ENCODE data around the gene RNF224.
A peak's percentile ranks its signal among the peaks of the same experiment; 100 is the strongest.
"Not testable (repeated sequence)": the region's sequence is repeated elsewhere in the genome, so short reads cannot be mapped to it uniquely, and the experiment has no call there.

Gene RNF224

DNA sequence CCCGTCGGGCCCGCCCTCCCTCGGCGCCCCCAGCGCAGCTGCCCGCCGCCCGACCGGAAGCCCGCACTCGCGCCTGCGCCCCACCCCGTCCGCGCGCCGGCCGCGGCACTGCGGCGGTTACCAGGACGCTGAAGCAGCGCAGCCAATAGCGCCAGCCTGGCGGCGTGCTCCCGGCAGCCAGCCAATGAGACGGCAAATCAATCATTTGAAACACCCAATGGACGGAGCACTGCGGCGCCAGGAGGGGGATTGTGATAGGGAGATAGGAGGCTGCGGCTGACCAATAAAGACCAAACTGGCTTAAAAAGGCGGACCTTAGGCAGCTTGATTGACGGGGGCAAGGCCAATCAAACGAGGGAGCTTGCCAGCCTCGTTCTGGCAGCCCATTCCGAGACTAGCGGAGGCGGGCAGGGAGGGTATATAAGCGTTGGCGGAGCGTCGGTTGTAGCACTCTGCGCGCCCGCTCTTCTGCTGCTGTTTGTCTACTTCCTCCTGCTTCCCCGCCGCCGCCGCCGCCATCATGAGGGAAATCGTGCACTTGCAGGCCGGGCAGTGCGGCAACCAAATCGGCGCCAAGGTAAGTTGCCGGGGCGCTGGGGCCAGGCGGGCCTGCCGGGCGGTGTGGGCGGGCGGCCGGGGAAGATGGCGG is 13.7 kb downstream of the RNF224 start, which contains the start of gene TUBB4B:
TUBB4B (plus strand) TSS at position 447 of the 649 bp plus-strand sequence; CDS start at position 521, 74 bp downstream.
- peak; percentile 97 to 98 for DNase-seq (ENCODE audit: low read depth in 2 of 2)

DNA sequence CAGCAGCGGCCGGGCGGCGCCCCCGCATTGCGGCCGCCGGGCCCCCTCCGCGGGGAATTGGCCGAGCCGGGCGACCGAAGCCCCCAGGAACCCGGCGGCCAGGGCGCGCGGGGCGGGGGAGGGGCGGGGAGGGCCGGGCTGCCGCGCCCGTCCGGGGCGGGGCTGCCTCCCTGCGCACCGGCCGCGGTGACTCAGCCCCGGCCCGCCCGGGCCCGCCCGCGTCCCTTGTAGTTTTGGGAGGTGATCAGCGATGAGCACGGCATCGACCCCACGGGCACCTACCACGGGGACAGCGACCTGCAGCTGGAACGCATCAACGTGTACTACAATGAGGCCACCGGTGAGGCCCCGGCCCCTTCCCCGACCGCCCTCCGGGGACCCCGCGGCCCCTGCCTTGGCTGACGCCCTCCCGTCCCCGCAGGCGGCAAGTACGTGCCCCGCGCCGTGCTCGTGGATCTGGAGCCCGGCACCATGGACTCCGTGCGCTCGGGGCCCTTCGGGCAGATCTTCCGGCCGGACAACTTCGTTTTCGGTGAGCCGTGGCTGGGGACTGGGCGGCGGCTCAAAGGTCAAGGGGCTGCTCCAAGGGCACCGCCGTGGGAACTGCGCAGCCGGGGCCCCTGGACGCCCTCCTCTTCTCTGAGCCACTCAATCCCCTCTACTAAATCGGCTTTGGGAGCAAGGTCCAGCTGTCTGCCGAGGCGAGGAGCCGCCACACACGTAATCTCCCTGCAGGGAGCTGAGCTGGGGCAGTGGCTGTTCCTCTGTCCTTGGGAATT is 14.4 kb downstream of the RNF224 start:
- peak; percentile 56 to 61 for DNase-seq (ENCODE audit: low read depth in 2 of 2)

DNA sequence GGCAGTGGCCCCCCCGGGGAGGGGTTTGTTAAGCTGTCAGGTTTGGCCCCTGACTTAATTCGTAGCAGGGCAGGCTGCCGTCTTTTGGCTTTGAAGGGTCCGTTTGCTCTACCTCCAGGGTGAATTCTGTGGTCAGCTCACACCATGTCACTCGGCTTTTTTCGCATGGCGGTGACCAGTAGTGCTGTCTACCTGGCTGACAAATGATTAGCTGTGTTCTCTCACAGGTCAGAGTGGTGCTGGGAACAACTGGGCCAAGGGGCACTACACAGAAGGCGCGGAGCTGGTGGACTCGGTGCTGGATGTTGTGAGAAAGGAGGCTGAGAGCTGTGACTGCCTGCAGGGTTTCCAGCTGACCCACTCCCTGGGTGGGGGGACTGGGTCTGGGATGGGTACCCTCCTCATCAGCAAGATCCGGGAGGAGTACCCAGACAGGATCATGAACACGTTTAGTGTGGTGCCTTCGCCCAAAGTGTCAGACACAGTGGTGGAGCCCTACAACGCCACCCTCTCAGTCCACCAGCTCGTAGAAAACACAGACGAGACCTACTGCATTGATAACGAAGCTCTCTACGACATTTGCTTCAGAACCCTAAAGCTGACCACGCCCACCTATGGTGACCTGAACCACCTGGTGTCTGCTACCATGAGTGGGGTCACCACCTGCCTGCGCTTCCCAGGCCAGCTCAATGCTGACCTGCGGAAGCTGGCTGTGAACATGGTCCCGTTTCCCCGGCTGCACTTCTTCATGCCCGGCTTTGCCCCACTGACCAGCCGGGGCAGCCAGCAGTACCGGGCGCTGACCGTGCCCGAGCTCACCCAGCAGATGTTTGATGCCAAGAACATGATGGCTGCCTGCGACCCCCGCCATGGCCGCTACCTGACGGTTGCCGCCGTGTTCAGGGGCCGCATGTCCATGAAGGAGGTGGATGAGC is 15.2 kb downstream of the RNF224 start:
- no peak for DNase-seq (ENCODE audit: low read depth in 2 of 2)

DNA sequence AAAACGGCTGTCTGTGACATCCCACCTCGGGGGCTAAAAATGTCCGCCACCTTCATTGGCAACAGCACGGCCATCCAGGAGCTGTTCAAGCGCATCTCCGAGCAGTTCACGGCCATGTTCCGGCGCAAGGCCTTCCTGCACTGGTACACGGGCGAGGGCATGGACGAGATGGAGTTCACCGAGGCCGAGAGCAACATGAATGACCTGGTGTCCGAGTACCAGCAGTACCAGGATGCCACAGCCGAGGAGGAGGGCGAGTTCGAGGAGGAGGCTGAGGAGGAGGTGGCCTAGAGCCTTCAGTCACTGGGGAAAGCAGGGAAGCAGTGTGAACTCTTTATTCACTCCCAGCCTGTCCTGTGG is 15.9 kb downstream of the RNF224 start:
- not testable (repeated sequence) for DNase-seq (ENCODE audit: low read depth in 2 of 2)

DNA sequence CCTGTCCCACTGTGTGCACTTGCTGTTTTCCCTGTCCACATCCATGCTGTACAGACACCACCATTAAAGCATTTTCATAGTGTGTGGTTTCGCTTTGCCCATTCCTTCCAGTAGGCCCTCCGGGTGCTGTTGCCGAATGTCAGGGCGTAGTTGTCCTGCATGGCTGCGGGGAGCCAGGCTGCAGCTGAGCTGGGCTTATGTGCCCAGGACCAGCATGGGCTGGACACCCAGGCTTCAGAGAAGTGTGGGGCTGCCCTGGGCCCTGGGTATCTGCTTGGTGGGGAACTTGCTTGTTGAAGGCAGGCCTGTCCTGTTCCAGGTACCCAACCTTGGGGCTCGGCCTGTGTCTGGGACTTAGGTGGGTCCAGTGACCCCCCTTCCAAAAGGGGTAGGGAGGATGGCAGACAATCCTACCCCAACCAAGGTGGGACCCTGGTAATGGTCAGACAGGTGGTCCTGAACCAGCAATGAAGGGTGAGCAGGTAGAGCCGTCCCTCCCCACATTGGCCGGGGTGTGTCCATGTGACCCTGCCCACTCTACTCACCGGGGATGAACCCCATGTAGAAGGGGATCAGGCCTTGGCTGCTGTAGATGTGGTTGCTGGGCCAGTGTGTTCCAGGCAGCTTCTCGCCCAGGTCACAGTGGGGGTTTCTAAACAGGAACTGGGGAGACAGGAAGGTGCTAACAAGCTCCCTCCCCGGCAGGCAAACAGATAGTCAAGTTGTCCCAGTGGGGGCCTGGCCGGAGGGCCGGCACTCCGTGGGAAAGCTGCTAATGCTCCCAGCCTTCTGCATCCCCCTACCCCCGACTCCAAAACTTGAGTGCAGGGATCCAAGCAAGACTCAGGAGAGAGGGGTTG is 16.6 kb downstream of the RNF224 start:
- DNase-seq (ENCODE audit: low read depth in 2 of 2): no peak

DNA sequence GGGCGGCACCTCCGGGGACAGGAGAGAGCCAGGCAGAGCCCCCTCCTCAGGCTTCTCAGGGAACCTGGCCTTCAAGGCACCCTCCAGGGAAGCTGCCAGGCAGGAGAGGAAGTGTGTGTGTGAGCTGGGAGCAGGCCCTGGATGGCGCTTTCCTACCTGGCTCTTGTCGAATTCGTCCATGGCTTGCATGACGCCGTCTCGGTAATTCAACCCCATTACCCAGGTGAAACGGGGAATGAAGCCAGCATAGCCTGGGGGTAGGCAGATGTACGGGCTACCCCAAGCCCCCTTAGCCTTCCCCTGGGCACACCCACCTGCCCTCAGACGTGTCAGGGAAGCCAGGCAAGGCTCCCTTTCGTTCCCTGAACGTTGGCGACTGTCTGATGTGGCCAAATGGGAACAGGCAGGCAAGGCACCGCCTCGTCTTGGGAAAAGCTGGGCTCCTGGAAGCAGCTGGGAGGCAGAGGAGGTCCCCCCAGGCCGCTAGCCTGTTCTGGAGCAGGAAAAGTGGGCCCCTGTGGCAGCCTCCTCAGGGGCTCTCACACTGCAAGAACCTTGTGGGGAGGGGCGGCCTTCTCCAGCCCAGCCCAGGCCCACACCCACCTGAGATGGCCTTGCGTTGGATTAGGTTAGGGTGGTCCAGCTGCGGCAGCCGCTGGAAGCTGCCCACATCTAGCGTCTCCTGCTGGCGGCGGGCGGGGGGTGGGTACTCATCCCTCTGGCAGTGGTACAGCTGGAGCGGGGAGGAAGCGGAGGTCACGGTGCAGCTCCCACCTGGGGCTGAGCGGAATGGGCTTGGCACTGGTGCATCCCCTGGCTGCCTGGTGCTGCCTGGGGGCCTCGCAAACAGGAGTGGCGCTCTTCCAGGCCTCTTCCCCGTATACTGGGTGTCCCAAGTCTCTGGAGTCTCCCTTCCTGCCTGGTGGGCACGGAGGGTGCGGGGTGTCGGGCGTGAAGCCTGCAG is 17.5 kb downstream of the RNF224 start:
- no peak for DNase-seq (ENCODE audit: low read depth in 2 of 2)

DNA sequence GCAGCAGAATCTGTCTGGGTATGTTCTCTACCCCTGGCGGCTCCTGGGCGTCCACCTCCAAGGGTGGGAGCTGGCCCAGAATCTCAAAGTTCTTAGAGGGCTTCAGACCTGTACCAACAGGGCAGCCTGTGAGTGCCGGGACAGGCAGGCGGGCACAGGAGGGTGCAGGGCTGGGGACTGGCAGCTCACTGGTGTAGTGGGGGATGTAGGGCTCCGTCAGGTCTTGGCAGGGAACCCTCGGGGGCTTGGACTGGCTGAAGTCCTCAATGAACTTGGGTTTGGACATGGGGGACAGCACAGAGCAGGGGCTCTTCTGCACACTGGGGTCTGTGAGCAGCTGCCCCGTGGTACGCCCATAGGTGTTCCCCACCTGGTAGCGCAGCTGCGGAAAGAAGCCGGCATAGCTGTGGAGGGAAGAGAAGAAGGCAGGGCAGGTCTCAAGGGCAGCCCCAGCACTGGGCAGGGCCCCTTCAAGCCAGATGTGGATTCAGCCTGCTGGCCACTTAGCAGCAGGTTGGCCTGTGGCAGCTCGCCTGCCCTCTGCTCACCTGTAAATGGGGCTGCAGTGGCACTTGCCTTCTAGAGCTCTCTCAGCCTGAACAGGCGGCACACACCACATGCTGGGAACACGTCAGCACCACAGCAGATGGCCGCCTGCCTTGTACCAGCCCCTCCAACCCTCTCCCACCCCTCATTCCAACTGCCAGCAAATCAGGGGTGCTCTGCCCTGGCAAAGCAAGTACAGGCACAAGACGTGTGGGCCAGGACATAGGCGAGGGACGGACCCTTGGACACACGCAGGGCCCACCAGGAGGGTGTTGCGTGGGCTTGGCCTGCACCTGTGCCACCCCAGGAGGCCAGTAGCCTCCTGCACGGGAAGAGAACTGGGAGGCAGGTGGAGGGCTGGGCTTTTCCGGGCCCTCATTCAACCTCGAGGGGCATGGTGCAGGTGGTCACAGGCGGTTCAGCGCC is 18.4 kb downstream of the RNF224 start:
- DNase-seq (ENCODE audit: low read depth in 2 of 2): no peak

DNA sequence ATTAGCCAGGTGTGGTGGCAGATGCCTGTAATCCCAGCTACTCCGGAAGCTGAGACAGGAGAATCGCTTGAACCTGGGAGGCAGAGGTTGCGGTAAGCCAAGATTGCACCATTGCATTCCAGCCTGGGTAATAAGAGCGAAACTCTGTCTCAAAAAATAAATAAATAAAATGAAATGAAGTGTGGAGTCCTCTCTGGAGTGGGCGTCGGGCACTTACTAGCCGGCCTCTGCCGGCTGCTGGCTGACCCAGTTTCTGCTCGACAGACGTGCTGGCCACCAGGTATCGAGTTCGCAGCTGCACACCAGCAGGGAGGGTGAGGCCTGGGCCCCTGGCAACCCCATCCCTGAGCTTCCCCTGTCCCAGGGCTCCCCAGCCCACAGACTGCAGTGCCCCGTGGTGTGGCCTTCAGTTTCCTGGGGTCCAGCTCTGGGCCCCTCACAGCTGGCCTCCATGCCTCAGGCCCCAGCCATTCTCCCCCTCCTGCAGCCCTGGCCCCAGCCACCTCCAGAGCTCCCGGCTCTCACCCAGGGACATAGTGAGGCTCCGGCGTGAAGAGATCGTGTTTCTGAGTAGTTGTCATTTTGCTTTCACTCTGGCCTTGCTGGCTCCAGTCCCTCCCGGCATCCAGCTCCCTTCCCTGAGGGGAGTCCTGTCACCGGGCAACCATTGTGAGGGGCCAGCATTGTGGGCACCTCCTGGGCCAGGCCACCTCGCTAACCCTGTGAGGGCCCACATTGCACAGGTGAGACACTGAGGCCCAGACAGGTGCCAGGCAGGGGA is 20.0 kb downstream of the RNF224 start:
- no peak for DNase-seq (ENCODE audit: low read depth in 2 of 2)

DNA sequence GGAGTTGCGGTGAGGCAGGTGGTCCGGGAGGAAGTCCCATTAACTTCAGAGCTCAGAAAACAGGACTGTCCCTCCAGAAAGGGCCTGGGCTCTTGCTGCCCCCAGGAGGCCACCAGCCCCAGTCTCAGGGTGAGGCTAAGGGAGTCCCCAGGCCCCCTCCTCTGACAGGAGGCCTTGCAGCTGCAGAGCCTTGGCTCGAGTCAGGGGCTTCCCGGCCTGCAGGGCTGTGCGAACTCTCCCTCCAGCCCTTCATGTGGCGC is 20.5 kb downstream of the RNF224 start:
- DNase-seq (ENCODE audit: low read depth in 2 of 2): no peak

DNA sequence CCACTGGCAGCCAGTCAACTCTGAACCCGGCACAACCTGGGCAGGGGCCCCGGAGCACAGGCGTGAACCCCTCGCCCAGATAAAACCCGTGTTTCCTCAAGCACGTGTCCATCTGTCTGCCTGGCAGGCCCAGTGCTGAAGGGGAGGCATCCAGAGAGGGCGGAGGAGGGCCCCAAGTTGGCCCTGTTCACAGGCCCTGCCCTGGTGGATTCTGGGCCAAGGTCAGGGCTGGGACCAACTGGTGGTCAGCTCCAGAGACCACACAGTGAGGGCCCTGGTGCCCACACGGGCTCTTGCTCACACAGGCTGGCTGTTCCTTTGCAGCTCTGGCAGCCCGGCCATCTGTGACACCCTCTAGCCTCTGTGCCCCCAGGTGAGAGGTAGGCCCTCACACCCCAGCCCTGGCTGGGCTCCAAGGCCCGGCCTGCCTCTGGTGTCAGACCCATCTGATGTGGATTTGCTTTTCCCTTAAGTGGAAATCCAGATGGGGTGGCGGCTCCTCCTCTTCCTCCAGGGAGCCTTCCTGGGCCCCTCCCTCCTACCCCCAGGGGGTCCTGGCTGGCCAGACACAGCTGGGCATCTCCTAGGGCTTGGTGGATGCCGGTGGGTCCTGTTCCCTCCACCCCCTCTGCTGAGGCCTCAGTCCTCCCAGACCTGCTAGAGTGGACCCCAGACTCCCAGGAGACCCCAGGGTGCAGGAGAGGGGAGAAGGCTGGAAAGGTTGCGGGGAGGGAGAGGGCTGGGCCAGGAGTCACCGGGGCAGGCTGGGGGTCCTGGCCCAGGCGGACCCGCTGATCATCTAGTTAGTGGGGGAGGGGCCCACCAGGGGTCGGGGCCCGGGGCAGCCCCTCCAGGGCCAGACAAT is 23.3 kb downstream of the RNF224 start:
- no peak for DNase-seq (ENCODE audit: low read depth in 2 of 2)

DNA sequence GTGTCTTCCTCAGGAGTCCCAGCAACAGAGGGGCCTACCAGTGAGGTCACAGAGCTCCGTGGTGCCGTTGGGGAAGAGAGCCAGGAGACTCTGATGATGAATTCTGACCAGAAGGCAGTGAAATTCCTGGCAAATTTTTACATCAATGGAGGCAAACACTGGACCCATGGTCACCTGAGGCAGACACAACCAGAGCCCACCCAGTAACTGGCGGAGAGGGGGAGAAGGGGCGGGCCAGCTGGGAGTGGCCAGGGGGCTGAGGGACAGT is 23.8 kb downstream of the RNF224 start, which contains the start of gene STPG3:
STPG3 (plus strand) TSS at position 93 of the 268 bp plus-strand sequence; CDS start at position 94, 1 bp downstream.
- no peak for DNase-seq (ENCODE audit: low read depth in 2 of 2)

DNA sequence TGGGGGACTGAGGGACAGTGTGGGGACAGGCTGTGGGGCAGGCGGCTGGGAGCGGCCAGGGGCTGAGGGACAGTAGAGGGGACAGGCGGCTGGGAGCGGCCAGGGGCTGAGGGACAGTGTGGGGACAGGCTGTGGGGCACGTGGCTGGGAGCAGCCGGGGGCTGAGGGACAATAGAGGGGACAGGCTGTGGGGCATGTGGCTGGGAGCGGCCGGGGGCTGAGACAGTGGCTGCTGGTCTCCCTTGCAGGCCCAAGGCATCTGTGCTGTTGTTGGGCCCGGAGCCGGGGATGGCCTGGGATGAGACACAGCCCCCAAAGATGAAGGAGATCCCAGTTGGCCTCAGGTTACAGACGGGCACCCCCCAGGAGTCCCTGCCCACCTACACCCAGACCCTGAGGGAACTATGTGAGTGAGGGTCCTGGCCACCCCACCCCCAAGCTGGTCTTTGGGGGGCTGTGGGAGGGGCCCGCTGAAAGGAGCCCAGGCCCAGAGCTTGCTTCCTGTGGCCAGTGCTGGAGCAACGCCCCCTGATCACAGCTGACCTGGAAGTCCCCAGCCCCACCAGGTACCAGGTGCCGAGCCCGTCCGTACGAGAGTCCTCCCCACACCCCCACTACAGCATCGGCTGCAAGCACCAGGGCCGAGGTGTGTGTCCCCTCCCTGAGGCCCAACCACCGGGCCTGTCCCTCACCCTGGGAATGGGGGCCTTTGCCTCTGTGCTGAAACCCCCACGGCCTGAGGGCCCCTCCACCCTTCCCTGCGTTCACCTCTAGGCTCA is 24.4 kb downstream of the RNF224 start:
- no peak for DNase-seq (ENCODE audit: low read depth in 2 of 2)

DNA sequence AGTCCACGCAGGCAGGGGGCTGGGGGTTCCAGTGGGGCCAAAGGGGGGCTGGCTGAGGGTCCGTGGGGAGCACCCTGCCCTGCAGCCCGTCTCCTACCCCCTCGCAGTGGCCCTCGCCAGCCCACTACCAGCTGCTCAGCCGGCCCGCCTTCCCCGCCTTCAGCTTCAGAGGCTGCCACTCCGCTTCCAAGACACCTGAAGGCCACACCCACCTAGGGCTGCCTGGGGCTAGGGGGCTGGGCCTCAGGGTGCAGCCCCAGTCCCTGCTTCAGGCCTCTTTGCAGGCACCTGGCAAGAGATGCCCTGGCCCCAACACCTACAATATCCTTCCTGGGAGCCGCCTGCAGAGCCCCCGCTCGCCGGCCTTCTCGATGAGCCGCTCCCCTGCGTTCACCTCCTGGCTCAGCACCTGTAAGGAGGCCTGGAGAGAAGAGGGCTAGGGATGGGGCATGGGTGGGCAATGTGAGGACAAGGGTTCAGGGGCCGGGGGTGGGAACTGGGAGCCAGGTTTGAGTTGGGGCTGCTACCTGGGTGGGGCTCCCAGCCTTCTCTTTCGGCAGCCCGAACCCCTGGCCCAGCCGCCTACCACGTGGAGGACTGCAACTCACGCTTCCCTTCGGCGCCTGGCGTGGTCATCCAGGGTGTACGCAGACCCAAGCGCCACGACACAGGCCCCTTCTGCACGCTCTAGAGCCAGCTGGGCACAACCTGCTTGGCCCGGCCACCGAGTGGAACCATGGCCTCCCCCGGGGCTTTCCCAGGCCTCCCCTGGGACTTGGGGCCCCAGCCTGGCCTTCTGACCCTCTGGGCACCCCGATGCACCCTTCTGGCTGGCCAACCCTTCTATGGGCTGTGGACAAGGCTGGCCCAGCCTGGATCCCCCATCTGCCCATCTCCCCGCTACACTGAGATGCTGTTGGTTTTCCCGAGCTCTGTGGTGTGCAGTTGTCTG is 25.5 kb downstream of the RNF224 start:
- DNase-seq (ENCODE audit: low read depth in 2 of 2): no peak

DNA sequence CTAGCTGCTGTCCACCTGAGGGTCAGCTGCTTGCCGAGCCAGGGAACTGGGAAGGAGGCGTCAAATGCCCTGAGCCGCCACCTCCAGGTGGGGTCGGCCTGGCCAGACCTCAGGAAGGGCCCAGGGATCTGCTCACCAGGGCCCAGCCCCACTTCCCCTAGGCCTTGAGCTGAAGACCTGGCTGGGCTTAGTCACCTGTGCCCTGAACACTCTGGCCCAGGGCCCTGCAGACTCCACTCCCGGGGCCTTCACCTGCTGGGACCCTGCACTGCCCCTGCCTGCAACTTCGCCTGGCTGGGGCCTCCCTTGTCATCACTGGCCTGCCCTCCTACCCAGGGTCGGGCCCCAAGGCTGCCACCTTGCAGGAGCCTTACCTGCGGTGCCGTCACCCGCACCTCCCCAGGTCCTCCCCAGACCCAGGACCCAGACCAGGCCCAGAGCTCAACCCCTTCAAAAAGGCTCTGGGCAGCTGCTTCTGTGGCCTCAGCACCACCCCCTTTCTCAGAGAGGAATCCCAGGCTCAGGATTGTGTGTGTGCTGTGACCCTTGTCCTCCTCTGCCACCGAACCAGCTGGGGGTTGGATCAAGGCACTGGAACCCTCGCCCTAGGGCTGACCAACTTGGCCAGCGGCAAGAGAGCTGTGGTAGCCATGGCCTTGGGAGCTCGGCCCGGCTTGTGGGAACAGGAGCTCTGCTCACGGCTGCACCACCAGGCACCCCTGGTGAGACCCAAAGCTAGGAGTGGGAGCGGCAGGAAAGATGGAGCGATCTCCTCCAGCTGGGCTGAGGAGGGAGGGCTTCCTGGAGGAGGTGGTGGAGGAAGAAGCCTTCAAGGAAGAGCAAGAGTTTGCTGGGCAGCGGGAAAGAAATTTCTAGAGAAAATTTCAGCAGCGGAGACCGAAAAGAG is 26.7 kb downstream of the RNF224 start:
- DNase-seq (ENCODE audit: low read depth in 2 of 2): no peak

All from stimulated activated CD8-positive, alpha-beta memory T cell treated with anti-CD3 and anti-CD28 coated beads, Interleukin-15, amount 100 ng/mL, for 48 hours (primary cell).